ENCODE measurements around the gene STOML1. TPM values are rescaled to one million over a fixed set of nuclear protein-coding genes. Genes with fewer than 3 reads are reported as not detected.

The STOML1 gene
- total RNA-seq, 5 donors from 2014 or later (not counting 1 experiment from before 2014, with no cell fraction given): 5.1 to 13.4 (median 12.0) TPM

- ChIA-PET POLR2A (interaction anchor here in 1 of 2 donors (0.6 kb wide), 1 partner anchor 20 kb away, joined by 3 read pairs; no protein-coding TSS in a partner anchor), CTCF (interaction anchor here (0.6 to 0.9 kb wide), 2 partner anchors 13 to 28 kb away, joined by 3 to 4 read pairs; no protein-coding TSS in a partner anchor)
- H3K4me3 ChIP-seq (ENCODE audit: control insufficient read depth in 1 of 2, extremely low read depth in 1 of 2, low read length in 1 of 2): no peak overlapping the region
- no peaks in the 10 kb centered on the region for H3K9me3 Mint-ChIP-seq
- H3K4me3 Mint-ChIP-seq: no peak overlapping the region
- H3K4me1 ChIP-seq (ENCODE audit: control insufficient read depth in 1 of 2, extremely low read depth in 1 of 2, insufficient read depth in 2 of 2, low read length in 2 of 2): peaks cover 0 to 8% of the 10 kb centered on the region in 2 experiments
- WGBS (ENCODE audit: insufficient coverage): 100% methylated on average over 1 of the region's 5 CpGs
- no peaks in the 10 kb centered on the region for H3K9me3 ChIP-seq
- H3K27ac Mint-ChIP-seq: peak overlapping the region in 1 of 2 donors; percentile 2
- ATAC-seq (replicated peaks in 1 of 4) (no peak), DNase-seq (no peak)
- no peak overlapping the region for H3K27ac ChIP-seq (ENCODE audit: low read length)
- peaks cover 0 to 7% of the 10 kb centered on the region in 2 experiments for H3K27me3 ChIP-seq (replicated peaks in 1 of 2; ENCODE audit: control insufficient read depth in 2 of 2, extremely low read depth in 1 of 2, insufficient read depth in 2 of 2, low read length in 1 of 2)
- peaks cover 8 to 40% (median 15%) of the 10 kb centered on the region in 3 donors for H3K4me1 Mint-ChIP-seq
- H3K27me3 Mint-ChIP-seq: no peaks in the 10 kb centered on the region
- H3K36me3 ChIP-seq (ENCODE audit: control insufficient read depth in 2 of 2, extremely low read depth in 1 of 2, insufficient read depth in 1 of 2, low read length in 1 of 2): no peaks in the 10 kb centered on the region
- no peaks in the 10 kb centered on the region for H3K36me3 Mint-ChIP-seq
Measured at GRCh38 chr15:73936181-73936580, 55.9 kb downstream of the STOML1 start.

- POLR2A ChIA-PET: interaction anchor here in 1 of 2 donors (0.6 kb wide), 1 partner anchor 19 kb away, joined by 3 read pairs; no protein-coding TSS in a partner anchor
- Histone ChIP-seq H3K27ac (ENCODE audit: low read length) (no peak overlapping the region), H3K4me3 (ENCODE audit: control insufficient read depth in 1 of 2, extremely low read depth in 1 of 2, low read length in 1 of 2) (no peak overlapping the region), H3K36me3 (ENCODE audit: control insufficient read depth in 2 of 2, extremely low read depth in 1 of 2, insufficient read depth in 1 of 2, low read length in 1 of 2) (no peaks in the 10 kb centered on the region), H3K4me1 (ENCODE audit: control insufficient read depth in 1 of 2, extremely low read depth in 1 of 2, insufficient read depth in 2 of 2, low read length in 2 of 2) (peaks cover 0 to 7% of the 10 kb centered on the region in 2 experiments), H3K9me3 (no peaks in the 10 kb centered on the region), H3K27me3 (replicated peaks in 1 of 2; ENCODE audit: control insufficient read depth in 2 of 2, extremely low read depth in 1 of 2, insufficient read depth in 2 of 2, low read length in 1 of 2) (peaks cover 0 to 7% of the 10 kb centered on the region in 2 experiments)
- Mint-ChIP-seq H3K9me3 (no peaks in the 10 kb centered on the region), H3K27ac (peak overlapping the region in 1 of 2 donors; percentile 78), H3K36me3 (no peaks in the 10 kb centered on the region), H3K4me1 (peaks cover 8 to 41% (median 13%) of the 10 kb centered on the region in 3 donors), H3K27me3 (no peaks in the 10 kb centered on the region), H3K4me3 (no peak overlapping the region)
- DNase-seq (no peak), ATAC-seq (replicated peaks in 1 of 4) (no peak)
- 73% methylated on average over 3 of the region's 4 CpGs for WGBS (ENCODE audit: insufficient coverage)
- CTCF ChIA-PET: interaction anchor here in 1 of 2 donors (0.6 kb wide), 1 partner anchor 13 kb away, joined by 4 read pairs; no protein-coding TSS in a partner anchor
Measured at GRCh38 chr15:73935547-73935946, 56.5 kb downstream of the STOML1 start.

- DNase-seq (no peak), ATAC-seq (replicated peaks in 1 of 4) (peak in 2 of 4 experiments; percentile 42 to 65)
- H3K9me3 ChIP-seq: no peaks in the 10 kb centered on the region
- ChIA-PET CTCF (interaction anchor here in 1 of 2 donors (0.8 kb wide), 1 partner anchor 17 kb away, joined by 3 read pairs; no protein-coding TSS in a partner anchor), POLR2A (no interaction called here)
- peaks cover 0 to 8% of the 10 kb centered on the region in 2 experiments for H3K4me1 ChIP-seq (ENCODE audit: control insufficient read depth in 1 of 2, extremely low read depth in 1 of 2, insufficient read depth in 2 of 2, low read length in 2 of 2)
- H3K36me3 ChIP-seq (ENCODE audit: control insufficient read depth in 2 of 2, extremely low read depth in 1 of 2, insufficient read depth in 1 of 2, low read length in 1 of 2): no peaks in the 10 kb centered on the region
- peaks cover 10 to 36% (median 11%) of the 10 kb centered on the region in 3 donors for H3K4me1 Mint-ChIP-seq
- no peaks in the 10 kb centered on the region for H3K27me3 Mint-ChIP-seq
- 76% methylated on average over 3 of the region's 7 CpGs for WGBS (ENCODE audit: insufficient coverage)
- no peaks in the 10 kb centered on the region for H3K36me3 Mint-ChIP-seq
- no peaks in the 10 kb centered on the region for H3K9me3 Mint-ChIP-seq
- H3K27me3 ChIP-seq (replicated peaks in 1 of 2; ENCODE audit: control insufficient read depth in 2 of 2, extremely low read depth in 1 of 2, insufficient read depth in 2 of 2, low read length in 1 of 2): peaks cover 0 to 7% of the 10 kb centered on the region in 2 experiments
- no peak overlapping the region for H3K4me3 Mint-ChIP-seq
- H3K27ac Mint-ChIP-seq: peak overlapping the region; percentile 65 to 71
- no peak overlapping the region for H3K4me3 ChIP-seq (ENCODE audit: control insufficient read depth in 1 of 2, extremely low read depth in 1 of 2, low read length in 1 of 2)
- H3K27ac ChIP-seq (ENCODE audit: low read length): no peak overlapping the region
Measured at GRCh38 chr15:73934281-73934680, 57.8 kb downstream of the STOML1 start.

GRCh38 chr15:73932381-73933191 is 59.5 kb downstream of the STOML1 start:
- Histone ChIP-seq H3K4me3 (ENCODE audit: control insufficient read depth in 1 of 2, extremely low read depth in 1 of 2, low read length in 1 of 2) (no peak overlapping the region), H3K36me3 (ENCODE audit: control insufficient read depth in 2 of 2, extremely low read depth in 1 of 2, insufficient read depth in 1 of 2, low read length in 1 of 2) (no peaks in the 10 kb centered on the region), H3K9me3 (no peaks in the 10 kb centered on the region), H3K27ac (ENCODE audit: low read length) (no peak overlapping the region), H3K4me1 (ENCODE audit: control insufficient read depth in 1 of 2, extremely low read depth in 1 of 2, insufficient read depth in 2 of 2, low read length in 2 of 2) (peaks cover 3 to 21% of the 10 kb centered on the region in 2 experiments), H3K27me3 (replicated peaks in 1 of 2; ENCODE audit: control insufficient read depth in 2 of 2, extremely low read depth in 1 of 2, insufficient read depth in 2 of 2, low read length in 1 of 2) (peaks cover 0 to 7% of the 10 kb centered on the region in 2 experiments)
- DNase-seq (no peak), ATAC-seq (replicated peaks in 1 of 4) (no peak)
- CTCF ChIA-PET: interaction anchor here (0.5 to 0.6 kb wide), 2 partner anchors 18 to 33 kb away, joined by 4 read pairs; no protein-coding TSS in a partner anchor
- peaks cover 22 to 47% (median 24%) of the 10 kb centered on the region in 3 donors for H3K4me1 Mint-ChIP-seq
- no peak overlapping the region for H3K4me3 Mint-ChIP-seq
- H3K9me3 Mint-ChIP-seq: no peaks in the 10 kb centered on the region
- H3K36me3 Mint-ChIP-seq: no peaks in the 10 kb centered on the region
- 81% methylated on average over 5 of the region's 6 CpGs for WGBS (ENCODE audit: insufficient coverage)
- H3K27me3 Mint-ChIP-seq: no peaks in the 10 kb centered on the region
- peak overlapping the region in 1 of 2 donors; percentile 41 for H3K27ac Mint-ChIP-seq
- POLR2A ChIA-PET: no interaction called here

GRCh38 chr15:73931441-73931840 is 60.7 kb downstream of the STOML1 start:
- H3K27ac Mint-ChIP-seq: peak overlapping the region in 1 of 2 donors; percentile 69
- H3K27ac ChIP-seq (ENCODE audit: low read length): no peak overlapping the region
- 43% methylated on average over 1 of the region's 2 CpGs for WGBS (ENCODE audit: insufficient coverage)

GRCh38 chr15:73930790-73931281 is 61.3 kb downstream of the STOML1 start:
- Histone ChIP-seq H3K27ac (ENCODE audit: low read length) (no peak overlapping the region), H3K27me3 (replicated peaks in 1 of 2; ENCODE audit: control insufficient read depth in 2 of 2, extremely low read depth in 1 of 2, insufficient read depth in 2 of 2, low read length in 1 of 2) (peaks cover 0 to 7% of the 10 kb centered on the region in 2 experiments), H3K9me3 (no peaks in the 10 kb centered on the region), H3K4me3 (ENCODE audit: control insufficient read depth in 1 of 2, extremely low read depth in 1 of 2, low read length in 1 of 2) (no peak overlapping the region), H3K36me3 (ENCODE audit: control insufficient read depth in 2 of 2, extremely low read depth in 1 of 2, insufficient read depth in 1 of 2, low read length in 1 of 2) (no peaks in the 10 kb centered on the region), H3K4me1 (ENCODE audit: control insufficient read depth in 1 of 2, extremely low read depth in 1 of 2, insufficient read depth in 2 of 2, low read length in 2 of 2) (peaks cover 3 to 33% of the 10 kb centered on the region in 2 experiments)
- no peak overlapping the region for H3K4me3 Mint-ChIP-seq
- H3K4me1 Mint-ChIP-seq: peaks cover 24 to 46% (median 26%) of the 10 kb centered on the region in 3 donors
- H3K9me3 Mint-ChIP-seq: no peaks in the 10 kb centered on the region
- ChIA-PET CTCF (no interaction called here), POLR2A (no interaction called here)
- peak overlapping the region in 1 of 2 donors; percentile 46 for H3K27ac Mint-ChIP-seq
- ATAC-seq (replicated peaks in 1 of 4) (no peak), DNase-seq (no peak)
- H3K27me3 Mint-ChIP-seq: no peaks in the 10 kb centered on the region
- H3K36me3 Mint-ChIP-seq: no peaks in the 10 kb centered on the region
- WGBS (ENCODE audit: insufficient coverage): 79% methylated on average over 7 of the region's 7 CpGs

More at GRCh38 chr15:73931441-73931840, 60.7 kb downstream of the STOML1 start:
- H3K27me3 ChIP-seq (replicated peaks in 1 of 2; ENCODE audit: control insufficient read depth in 2 of 2, extremely low read depth in 1 of 2, insufficient read depth in 2 of 2, low read length in 1 of 2): peaks cover 0 to 7% of the 10 kb centered on the region in 2 experiments
- H3K4me3 ChIP-seq (ENCODE audit: control insufficient read depth in 1 of 2, extremely low read depth in 1 of 2, low read length in 1 of 2): no peak overlapping the region
- no peaks in the 10 kb centered on the region for H3K9me3 Mint-ChIP-seq
- H3K36me3 ChIP-seq (ENCODE audit: control insufficient read depth in 2 of 2, extremely low read depth in 1 of 2, insufficient read depth in 1 of 2, low read length in 1 of 2): no peaks in the 10 kb centered on the region
- no peaks in the 10 kb centered on the region for H3K27me3 Mint-ChIP-seq
- no peak overlapping the region for H3K4me3 Mint-ChIP-seq
- no peak for DNase-seq
- ChIA-PET POLR2A (no interaction called here), CTCF (no interaction called here)
- ATAC-seq (replicated peaks in 1 of 4): no peak
- H3K36me3 Mint-ChIP-seq: no peaks in the 10 kb centered on the region
- H3K9me3 ChIP-seq: no peaks in the 10 kb centered on the region
- peaks cover 22 to 46% (median 24%) of the 10 kb centered on the region in 3 donors for H3K4me1 Mint-ChIP-seq
- H3K4me1 ChIP-seq (ENCODE audit: control insufficient read depth in 1 of 2, extremely low read depth in 1 of 2, insufficient read depth in 2 of 2, low read length in 2 of 2): peaks cover 3 to 28% of the 10 kb centered on the region in 2 experiments

Data from T-cell (primary cell).